ENCODE measurements around the gene POGLUT3. TPM values are rescaled to one million over a fixed set of nuclear protein-coding genes. Genes with fewer than 3 reads are reported as not detected.

Gene POGLUT3
- total RNA-seq, 6 experiments from 2014 or later = 24.1 to 50.4 (median 43.3) TPM

GRCh38 chr11:108538502-108538901 is 40.3 kb upstream of the POGLUT3 start:
- Mint-ChIP-seq H3K27ac (no peak overlapping the region), H3K36me3 (ENCODE audit: low read depth) (no peaks in the 10 kb centered on the region), H3K27me3 (ENCODE audit: insufficient read depth) (peaks cover 28% of the 10 kb centered on the region), H3K4me1 (ENCODE audit: low read depth) (peaks cover 4% of the 10 kb centered on the region; the same call in 1 of the 2 replicates), H3K4me3 (no peak overlapping the region), H3K9me3 (no peaks in the 10 kb centered on the region)
- TF ChIP-seq CTCF (IDR thresholded peaks at IDR 0.05) = no peak
- no peak for DNase-seq

GRCh38 chr11:108538022-108538424 is 39.8 kb upstream of the POGLUT3 start:
- no peak for TF ChIP-seq CTCF (IDR thresholded peaks at IDR 0.05)
- H3K4me3 Mint-ChIP-seq = no peak overlapping the region
- no peaks in the 10 kb centered on the region for H3K9me3 Mint-ChIP-seq
- no peaks in the 10 kb centered on the region for H3K4me1 Mint-ChIP-seq (ENCODE audit: low read depth)
- no peak overlapping the region for H3K27ac Mint-ChIP-seq
- no peak for DNase-seq
- no peaks in the 10 kb centered on the region for H3K36me3 Mint-ChIP-seq (ENCODE audit: low read depth)
- peaks cover 26% of the 10 kb centered on the region for H3K27me3 Mint-ChIP-seq (ENCODE audit: insufficient read depth)

GRCh38 chr11:108536783-108537182 is 38.6 kb upstream of the POGLUT3 start:
- Mint-ChIP-seq H3K4me3 (no peak overlapping the region), H3K27me3 (ENCODE audit: insufficient read depth) (peaks cover 26% of the 10 kb centered on the region), H3K4me1 (ENCODE audit: low read depth) (no peaks in the 10 kb centered on the region), H3K36me3 (ENCODE audit: low read depth) (no peaks in the 10 kb centered on the region), H3K27ac (no peak overlapping the region), H3K9me3 (no peaks in the 10 kb centered on the region)
- no peak for TF ChIP-seq CTCF (IDR thresholded peaks at IDR 0.05)
- DNase-seq = no peak

- no peak for DNase-seq
- peaks cover 18% of the 10 kb centered on the region for H3K27me3 Mint-ChIP-seq (ENCODE audit: insufficient read depth)
- no peaks in the 10 kb centered on the region for H3K4me1 Mint-ChIP-seq (ENCODE audit: low read depth)
- no peaks in the 10 kb centered on the region for H3K36me3 Mint-ChIP-seq (ENCODE audit: low read depth)
- no peak overlapping the region for H3K4me3 Mint-ChIP-seq
- TF ChIP-seq CTCF (IDR thresholded peaks at IDR 0.05) = no peak
- H3K27ac Mint-ChIP-seq = no peak overlapping the region
- H3K9me3 Mint-ChIP-seq = no peaks in the 10 kb centered on the region
These were observed 37.3 kb upstream of the POGLUT3 start for GRCh38 chr11:108535384-108535955.

- no peaks in the 10 kb centered on the region for H3K9me3 Mint-ChIP-seq
- H3K4me1 Mint-ChIP-seq (ENCODE audit: low read depth) = no peaks in the 10 kb centered on the region
- no peak overlapping the region for H3K4me3 Mint-ChIP-seq
- no peak for TF ChIP-seq CTCF (IDR thresholded peaks at IDR 0.05)
- no peak overlapping the region for H3K27ac Mint-ChIP-seq
- H3K36me3 Mint-ChIP-seq (ENCODE audit: low read depth) = no peaks in the 10 kb centered on the region
- H3K27me3 Mint-ChIP-seq (ENCODE audit: insufficient read depth) = peaks cover 22% of the 10 kb centered on the region
- no peak for DNase-seq
These were observed 36.2 kb upstream of the POGLUT3 start for GRCh38 chr11:108534274-108534882.

Data from HFFc6 (cell line).